ENCODE measurements around the gene RND1. TPM values are rescaled to one million over a fixed set of nuclear protein-coding genes. Genes with fewer than 3 reads are reported as not detected.
A peak's percentile ranks its signal among the peaks of the same experiment; 100 is the strongest.

Gene RND1
- total and polyA plus RNA-seq, 2 of the 8 experiments (the other 6 are each of a cell fraction or from before 2014, with no cell fraction given): 15.8 to 17.1 TPM

DNA sequence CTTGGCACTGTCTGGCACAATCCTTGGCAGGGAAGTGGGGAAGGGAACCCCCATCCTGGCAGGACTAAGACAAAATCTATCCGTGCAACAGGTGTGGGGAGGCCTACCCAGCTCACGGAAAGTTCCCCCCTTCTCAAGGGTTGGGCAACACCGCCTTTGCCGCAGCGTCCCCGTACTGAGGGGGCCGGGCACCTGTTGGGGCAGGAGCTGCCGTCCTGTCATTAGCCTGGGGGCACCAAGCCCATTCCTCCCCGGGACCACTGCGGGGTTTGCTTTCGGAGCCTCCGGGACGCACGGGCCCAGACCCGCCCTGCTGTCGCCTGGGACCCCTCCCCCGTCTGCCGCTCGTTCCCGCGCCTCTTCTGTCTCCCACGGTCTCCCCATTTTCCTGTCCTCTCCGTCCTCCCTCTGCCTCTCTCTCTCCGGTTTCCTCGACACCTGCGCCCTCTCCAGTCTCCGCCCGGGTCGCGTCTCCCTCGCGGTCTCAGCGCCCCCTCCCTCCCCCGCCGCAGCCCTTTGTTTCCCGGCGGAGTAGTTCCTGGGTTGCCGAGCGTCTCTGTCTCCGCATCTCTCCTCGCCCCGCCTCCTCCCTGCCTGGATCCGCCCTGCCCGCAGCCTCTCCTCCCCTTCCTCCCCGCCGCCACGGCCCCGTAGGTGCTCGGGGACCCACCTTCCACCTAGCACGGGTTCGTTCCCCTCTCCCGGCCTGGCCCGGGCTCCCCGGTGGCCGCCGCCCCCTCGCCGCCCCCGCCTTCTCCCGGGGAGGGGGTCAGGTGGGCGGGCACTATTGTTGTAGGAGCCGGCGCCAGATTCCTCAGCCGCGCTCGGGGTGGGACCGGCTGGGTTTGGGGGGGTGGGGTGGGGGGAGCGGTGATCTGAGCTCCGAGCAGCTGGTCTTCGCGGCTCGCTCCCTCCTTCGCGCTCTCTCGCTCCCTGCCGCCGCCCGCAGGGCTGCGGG, 47.5 kb downstream of the RND1 start, which contains the start of gene CACNB3:
CACNB3 (plus strand) TSS at position 624 of the 958 bp plus-strand sequence. CDS start 434 bp downstream, outside the sequence.
- Histone ChIP-seq H2AK5ac (ENCODE audit: low read depth, low read length) (peak within 1 kb of the TSS; percentile 47; the same call in 1 of the 2 replicates), H3K9me3 (ENCODE audit: insufficient read depth in 2 of 2, low read depth in 1 of 2, low read length in 1 of 2) (no peaks in the 10 kb centered on the region), H3K4ac (replicated peaks; ENCODE audit: insufficient read length, low read depth, low read length) (no peak within 1 kb of the TSS), H4K20me1 (replicated peaks in 1 of 2; ENCODE audit: control insufficient read depth in 1 of 2, insufficient read depth in 2 of 2, low read length in 2 of 2) (peaks cover 0 to 3% of the 10 kb centered on the region in 2 experiments), H4K91ac (replicated peaks; ENCODE audit: insufficient read length, low read length) (peak within 1 kb of the TSS; percentile 8), H2AFZ (ENCODE audit: low read length) (peak within 1 kb of the TSS; percentile 14; the same call in 1 of the 2 replicates), H2BK12ac (ENCODE audit: low read depth, low read length) (peak within 1 kb of the TSS; percentile 63; the same call in 1 of the 2 replicates), H3K4me2 (ENCODE audit: insufficient read depth in 1 of 2, low read depth in 2 of 2, low read length in 2 of 2) (peak within 1 kb of the TSS; percentile 96 to 97), H3K4me3 (ENCODE audit: extremely low read depth in 1 of 4, insufficient read depth in 2 of 4, low read depth in 3 of 4, low read length in 4 of 4) (peak within 1 kb of the TSS; percentile 58 to 78 (median 68)), H2BK15ac (ENCODE audit: low read length) (peak within 1 kb of the TSS; percentile 88; the same call in 1 of the 2 replicates), H3K14ac (ENCODE audit: insufficient read length) (no peak within 1 kb of the TSS), H4K5ac (ENCODE audit: insufficient read length, low read depth, low read length) (no peak within 1 kb of the TSS), H2BK20ac (ENCODE audit: low read length) (no peak within 1 kb of the TSS), H3K56ac (replicated peaks; ENCODE audit: insufficient read length, low read depth, low read length) (no peak within 1 kb of the TSS), H3K36me3 (ENCODE audit: control insufficient read depth in 2 of 4, insufficient read depth in 4 of 4, low read length in 3 of 4) (no peaks in the 10 kb centered on the region), H3K18ac (ENCODE audit: extremely low read depth, low read length) (peak within 1 kb of the TSS; percentile 60), H3K27me3 (replicated peaks in 1 of 4; ENCODE audit: control insufficient read depth in 3 of 4, extremely low read depth in 1 of 4, insufficient read depth in 3 of 4, low read length in 3 of 4) (peaks cover 17 to 42% (median 30%) of the 10 kb centered on the region in 4 experiments), H3K23ac (ENCODE audit: insufficient read length) (no peak within 1 kb of the TSS), H2BK5ac (ENCODE audit: low read depth, low read length) (peak within 1 kb of the TSS; percentile 32; the same call in 1 of the 2 replicates), H2BK120ac (replicated peaks; ENCODE audit: low read depth, low read length) (no peak within 1 kb of the TSS), H4K8ac (ENCODE audit: extremely low read depth, insufficient read depth, low read length) (peak within 1 kb of the TSS; percentile 4; the same call in 1 of the 2 replicates), H3K4me1 (replicated peaks in 1 of 4; ENCODE audit: control insufficient read depth in 3 of 4, insufficient read depth in 4 of 4, low read length in 3 of 4) (peaks cover 0 to 24% (median 17%) of the 10 kb centered on the region in 4 experiments; a peak in 6 of 7 replicates), H3K79me1 (ENCODE audit: low read depth, low read length) (no peaks in the 10 kb centered on the region), H3K79me2 (ENCODE audit: control insufficient read depth in 1 of 2, insufficient read depth in 2 of 2, low read length in 2 of 2) (no peaks in the 10 kb centered on the region), H3K27ac (ENCODE audit: low read depth, low read length) (no peak within 1 kb of the TSS), H3K9ac (replicated peaks in 1 of 4; ENCODE audit: extremely low read depth in 1 of 4, low read depth in 3 of 4, low read length in 3 of 4) (peak within 1 kb of the TSS in 3 of 4 experiments; percentile 11 to 34 (median 20); a peak in 3 of 7 replicates), H3K23me2 (ENCODE audit: low read depth, low read length) (peaks cover 33% of the 10 kb centered on the region; the same call in 1 of the 2 replicates)
- FAIRE-seq (no peak), DNase-seq (ENCODE audit: low read depth in 1 of 2, low spot score in 2 of 2) (peak in 1 of 2 experiments; percentile 94)
- POLR2A ChIA-PET (ENCODE audit: partially characterized antibody): interaction anchor here (1.2 to 5.5 kb wide), 4 partner anchors 35 to 151 kb away, joined by 3 to 23 read pairs (median 14); partner anchors contain the start of genes DDX23 and RND1
- CTCF ChIA-PET (ENCODE audit: partially characterized antibody): interaction anchor here (0.5 to 12.1 kb wide), 7 partner anchors 9 to 279 kb away, joined by 3 to 121 read pairs (median 3); no protein-coding TSS in a partner anchor
- 1% methylated on average over 19 of the region's 79 CpGs; no CpG with 5 or more reads in 1 of the 2 experiments for WGBS, 2 experiments (ENCODE audit: extremely low coverage in 1 of 2, insufficient coverage in 1 of 2, insufficient read length in 1 of 2, insufficient replicate concordance in 2 of 2, low coverage in 1 of 2, low lambda C conversion rate in 2 of 2, missing lambda C conversion rate in 1 of 2)
- TF ChIP-seq CTBP2 (IDR thresholded peaks at IDR 0.05; ENCODE audit: borderline replicate concordance, insufficient read depth, insufficient read length, low read length) (no peak), TAF1 (IDR thresholded peaks at IDR 0.05; ENCODE audit: low read depth, low read length) (no peak), MAFK (IDR thresholded peaks at IDR 0.05; ENCODE audit: low read depth, low read length) (no peak), GABPA (IDR thresholded peaks at IDR 0.05; ENCODE audit: borderline replicate concordance, insufficient read depth, low read length) (no peak), SP4 (IDR thresholded peaks at IDR 0.05; ENCODE audit: low read length) (peak; percentile 50; the same call in 1 of the 2 replicates), KDM4A (IDR thresholded peaks at IDR 0.05; ENCODE audit: low read depth, low read length, severe bottlenecking) (peak; percentile 60)
- TF ChIP-seq, protein P1, sequence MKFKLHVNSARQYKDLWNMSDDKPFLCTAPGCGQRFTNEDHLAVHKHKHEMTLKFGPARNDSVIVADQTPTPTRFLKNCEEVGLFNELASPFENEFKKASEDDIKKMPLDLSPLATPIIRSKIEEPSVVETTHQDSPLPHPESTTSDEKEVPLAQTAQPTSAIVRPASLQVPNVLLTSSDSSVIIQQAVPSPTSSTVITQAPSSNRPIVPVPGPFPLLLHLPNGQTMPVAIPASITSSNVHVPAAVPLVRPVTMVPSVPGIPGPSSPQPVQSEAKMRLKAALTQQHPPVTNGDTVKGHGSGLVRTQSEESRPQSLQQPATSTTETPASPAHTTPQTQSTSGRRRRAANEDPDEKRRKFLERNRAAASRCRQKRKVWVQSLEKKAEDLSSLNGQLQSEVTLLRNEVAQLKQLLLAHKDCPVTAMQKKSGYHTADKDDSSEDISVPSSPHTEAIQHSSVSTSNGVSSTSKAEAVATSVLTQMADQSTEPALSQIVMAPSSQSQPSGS (IDR thresholded peaks at IDR 0.05; ENCODE audit: low read length): no peak
